ENCODE measurements around the gene C1orf56.

Gene C1orf56, protein sequence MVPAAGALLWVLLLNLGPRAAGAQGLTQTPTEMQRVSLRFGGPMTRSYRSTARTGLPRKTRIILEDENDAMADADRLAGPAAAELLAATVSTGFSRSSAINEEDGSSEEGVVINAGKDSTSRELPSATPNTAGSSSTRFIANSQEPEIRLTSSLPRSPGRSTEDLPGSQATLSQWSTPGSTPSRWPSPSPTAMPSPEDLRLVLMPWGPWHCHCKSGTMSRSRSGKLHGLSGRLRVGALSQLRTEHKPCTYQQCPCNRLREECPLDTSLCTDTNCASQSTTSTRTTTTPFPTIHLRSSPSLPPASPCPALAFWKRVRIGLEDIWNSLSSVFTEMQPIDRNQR

DNA sequence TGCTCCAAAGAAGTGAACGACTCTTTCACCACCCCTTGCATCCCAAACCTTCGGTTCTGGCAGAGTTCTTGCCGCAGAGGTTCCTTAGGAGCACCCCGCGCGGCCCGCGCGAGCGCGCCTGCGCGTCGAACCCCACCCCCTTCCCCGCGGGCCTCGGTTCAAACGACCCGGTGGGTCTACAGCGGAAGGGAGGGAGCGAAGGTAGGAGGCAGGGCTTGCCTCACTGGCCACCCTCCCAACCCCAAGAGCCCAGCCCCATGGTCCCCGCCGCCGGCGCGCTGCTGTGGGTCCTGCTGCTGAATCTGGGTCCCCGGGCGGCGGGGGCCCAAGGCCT is at the start of gene C1orf56:
TSS of gene C1orf56 (plus strand) at position 161 of the 334 bp plus-strand sequence. CDS start at position 258, 97 bp downstream.
- no peak for DNase-seq (ENCODE audit: low read depth)

GRCh38 chr1:150997949-150998348 is 49.6 kb upstream of the C1orf56 start:
- no peak for DNase-seq (ENCODE audit: low read depth)

- no peak for DNase-seq (ENCODE audit: low read depth)
Observed at GRCh38 chr1:150999051-150999674, 48.4 kb upstream of the C1orf56 start.

DNA sequence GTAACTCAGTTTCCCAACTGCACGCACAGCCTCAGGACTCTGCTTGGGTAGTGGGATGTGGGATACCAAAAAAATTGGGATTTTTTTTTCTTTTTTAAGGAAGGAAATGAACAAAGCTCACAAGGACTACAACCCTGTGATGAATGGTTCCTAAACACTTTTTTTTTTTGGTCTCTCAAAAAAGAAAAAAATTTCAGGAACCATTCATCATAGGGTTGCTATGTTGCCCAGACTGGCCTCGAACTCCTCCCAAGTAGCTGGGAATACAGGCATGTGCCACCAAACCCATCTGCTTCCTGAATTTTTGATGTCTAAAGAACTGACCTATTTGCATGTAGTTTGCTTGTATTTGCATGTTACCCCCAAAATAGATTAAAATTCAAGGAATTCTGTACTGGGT is 47.6 kb upstream of the C1orf56 start:
- DNase-seq (ENCODE audit: low read depth), result no peak

DNA sequence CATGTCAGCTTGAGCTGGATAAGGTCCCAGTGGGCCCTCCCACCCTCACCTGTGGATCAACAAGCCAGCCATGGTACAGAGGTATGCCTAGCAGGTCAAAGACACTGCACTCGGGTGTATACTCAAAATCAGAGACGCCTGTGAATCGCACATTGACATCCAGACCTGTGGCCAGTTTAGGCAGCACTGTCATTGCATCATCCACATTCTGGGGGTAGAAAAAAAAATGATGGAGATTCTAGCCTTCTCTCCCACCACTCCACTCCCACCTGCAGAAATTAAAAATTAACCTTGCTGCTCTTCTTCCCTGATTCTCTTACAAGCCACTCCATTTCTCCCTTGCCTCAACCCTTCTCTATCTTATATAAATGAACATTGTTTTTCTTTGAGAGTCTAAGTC is 47.1 kb upstream of the C1orf56 start:
- no peak for DNase-seq (ENCODE audit: low read depth)

- no peak for DNase-seq (ENCODE audit: low read depth)
Observed at GRCh38 chr1:151001602-151002001, 45.9 kb upstream of the C1orf56 start.

GRCh38 chr1:151002051-151002450 is 45.5 kb upstream of the C1orf56 start:
- no peak for DNase-seq (ENCODE audit: low read depth)

- DNase-seq (ENCODE audit: low read depth), result no peak
Observed at GRCh38 chr1:151002611-151003010, 44.9 kb upstream of the C1orf56 start.

DNA sequence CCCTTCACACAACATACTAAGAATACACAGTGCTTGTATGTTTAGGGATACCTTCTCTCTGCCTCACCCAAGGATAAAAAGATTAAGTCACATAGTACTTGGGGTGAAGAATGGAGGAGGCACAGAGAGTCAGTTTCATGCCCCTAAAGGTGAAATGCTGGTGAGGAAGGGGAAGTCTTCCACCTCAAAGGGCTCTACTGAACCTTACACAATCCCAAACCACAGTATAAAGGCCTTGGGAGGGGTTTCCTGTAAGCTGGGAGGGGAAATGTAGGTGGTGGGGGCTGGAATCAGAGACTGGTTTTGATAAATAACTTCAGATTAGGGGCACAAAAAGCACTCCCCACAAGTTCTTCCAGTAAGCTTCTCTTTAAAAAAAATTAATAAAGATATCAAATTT is 44.4 kb upstream of the C1orf56 start:
- no peak for DNase-seq (ENCODE audit: low read depth)

DNA sequence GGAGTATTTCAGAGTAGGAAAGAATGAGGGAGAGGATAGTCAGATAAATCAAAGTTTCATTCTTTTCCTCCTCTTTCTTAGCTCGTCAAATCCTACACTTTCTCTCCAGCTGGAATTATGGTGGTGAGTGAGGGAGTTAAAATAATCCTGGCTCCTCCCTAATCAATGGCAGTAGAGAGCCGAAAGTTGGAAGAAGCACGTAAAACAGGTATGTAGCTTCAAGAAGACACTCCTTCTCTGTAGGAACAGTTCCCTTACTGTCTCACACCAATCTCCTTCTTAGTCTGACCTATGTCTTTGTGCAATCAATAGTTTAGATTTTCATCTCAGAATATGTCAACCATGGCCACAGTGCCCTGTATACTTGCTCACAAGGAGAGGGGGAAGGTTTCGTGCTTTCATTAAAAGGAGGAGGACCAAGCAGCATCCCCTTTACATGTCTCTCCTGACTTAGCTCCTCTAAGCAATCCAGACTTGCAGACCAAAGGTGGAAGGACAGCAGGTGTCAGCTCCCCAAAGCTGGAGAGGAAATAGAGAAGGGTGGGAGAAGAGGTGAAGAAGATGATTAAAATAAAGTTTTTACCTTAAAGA is 41.7 kb upstream of the C1orf56 start:
- DNase-seq (ENCODE audit: low read depth), result no peak

GRCh38 chr1:151006327-151007052 is 41.1 kb upstream of the C1orf56 start, which contains the start of gene MINDY1:
TSS of gene MINDY1 (minus strand) at chr1:151006902. CDS start at chr1:151002617, 4,285 bp downstream.
- no peak for DNase-seq (ENCODE audit: low read depth)

GRCh38 chr1:151007853-151008243 is 39.7 kb upstream of the C1orf56 start:
- no peak for DNase-seq (ENCODE audit: low read depth)

GRCh38 chr1:151008244-151009205 is 39.0 kb upstream of the C1orf56 start, which contains the start of gene PRUNE1:
TSS of gene PRUNE1 (plus strand) at chr1:151008449. CDS start at chr1:151008633, 184 bp downstream.
- DNase-seq (ENCODE audit: low read depth), result peak; percentile 92

DNA sequence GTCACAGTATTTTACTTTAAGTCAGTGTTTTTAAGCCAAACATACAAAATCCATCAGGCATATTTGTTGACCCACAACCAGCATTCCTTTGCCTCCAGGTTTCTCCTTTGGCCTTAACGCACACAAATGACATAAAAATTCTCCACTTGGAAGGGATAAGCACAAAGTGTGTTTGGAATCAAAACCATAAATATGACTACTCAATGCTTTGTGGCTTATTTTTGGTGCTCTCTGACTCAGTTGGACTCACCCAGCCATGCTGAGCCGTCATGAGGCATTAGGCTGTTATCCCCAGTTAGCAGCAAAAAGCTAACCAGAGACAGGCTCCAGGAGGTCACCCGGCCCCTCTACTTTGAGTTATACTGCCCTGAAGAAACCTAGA is 38.4 kb upstream of the C1orf56 start:
- no peak for DNase-seq (ENCODE audit: low read depth)

DNA sequence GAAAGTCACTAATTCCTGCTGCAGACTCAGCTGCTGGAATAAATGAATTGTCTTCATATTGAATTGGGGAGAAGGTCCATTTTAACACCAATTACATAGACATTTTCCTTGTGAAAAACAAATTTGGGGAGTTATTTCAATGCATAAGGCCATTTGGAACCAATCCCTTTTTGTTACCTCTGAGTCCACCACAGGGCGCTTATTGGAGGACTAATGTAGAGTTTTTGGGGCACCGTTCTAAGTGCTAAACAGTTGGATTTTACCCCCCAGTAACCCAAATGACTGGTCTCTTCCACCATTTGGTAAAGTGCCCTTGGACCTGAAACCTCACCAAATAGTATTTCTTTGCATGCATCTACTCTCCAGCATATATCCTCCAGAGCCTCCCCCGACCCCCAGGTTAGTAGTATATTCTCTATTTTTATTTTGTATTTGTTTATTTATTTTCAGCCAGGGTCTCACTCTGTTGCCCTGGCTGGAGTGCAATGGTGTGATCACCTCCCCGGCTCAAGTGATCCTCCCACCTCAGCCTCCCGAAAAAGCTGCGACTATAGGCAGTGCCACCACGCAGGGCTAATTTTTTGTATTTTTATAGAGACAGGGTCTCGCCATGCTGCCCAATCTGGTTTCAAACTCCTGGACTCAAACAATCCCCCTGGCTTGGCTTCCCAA is 37.7 kb upstream of the C1orf56 start:
- no peak for DNase-seq (ENCODE audit: low read depth)

- DNase-seq (ENCODE audit: low read depth), result no peak
Observed at GRCh38 chr1:151010346-151010726, 37.2 kb upstream of the C1orf56 start.

GRCh38 chr1:151011154-151011850 is 36.2 kb upstream of the C1orf56 start:
- DNase-seq (ENCODE audit: low read depth), result no peak

- DNase-seq (ENCODE audit: low read depth), result no peak
Observed at GRCh38 chr1:151012684-151013471, 34.7 kb upstream of the C1orf56 start.

DNA sequence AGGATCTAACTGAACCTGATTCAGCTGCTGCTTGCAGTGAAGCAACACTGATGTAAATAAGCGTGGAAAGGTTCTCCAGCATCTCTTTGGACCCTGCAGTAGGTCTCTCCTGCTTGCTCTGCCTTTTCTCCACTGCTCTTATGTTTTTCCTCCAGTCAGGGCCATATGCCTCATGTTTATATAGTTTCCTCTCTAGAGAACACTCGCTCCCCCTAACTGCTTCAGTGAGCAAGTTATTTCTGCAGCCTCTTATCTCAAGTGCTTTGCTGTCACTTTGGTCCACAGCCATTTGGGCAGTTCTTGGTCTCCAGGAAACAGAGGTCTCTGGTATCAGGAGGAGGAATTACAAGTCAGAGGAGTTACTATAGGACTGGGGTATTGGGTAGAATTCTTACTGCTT is 34.0 kb upstream of the C1orf56 start:
- no peak for DNase-seq (ENCODE audit: low read depth)

All from activated gamma-delta T cell treated with anti-CD3 and anti-CD28 coated beads, Interleukin-2, amount 50 U/mL, for 16 hours (primary cell).